GM12878 (cell line): ENCODE measurements around the gene MYO6. TPM values are rescaled to one million over a fixed set of nuclear protein-coding genes. Genes with fewer than 3 reads are reported as not detected.

Experiments used
- ATAC-seq: fragments of 200-7000 bp; cut with Tn5 transposase; 3 replicates; pipeline ENCODE4 v1.9.1; 2020; ENCODE audit warnings: mild to moderate bottlenecking, moderate library complexity
- BruUV-seq: library from RNA; stranded (reverse); fragments of 400-500 nt; replicated peaks from 2 replicates; lab custom pipeline; 2021; lab: Mats Ljungman, UMichigan
- CTCF ChIA-PET: fragments of 300-600 bp; sonication (Branson Sonifier 250); formaldehyde crosslinking; extraction: SDS; loops from one replicate; lab custom pipeline; 2021; ENCODE audit warnings: inconsistent platforms; lab: Yijun Ruan, JAX
- POLR2A ChIA-PET: fragments of 350-600 bp; formaldehyde crosslinking; extraction: SDS; loops from one replicate; lab custom pipeline; 2021; ENCODE audit warnings: inconsistent platforms; lab: Charles Lee
- RAD21 ChIA-PET: fragments of 300-600 bp; sonication (Branson Sonifier 250); formaldehyde crosslinking; loops from one replicate; lab custom pipeline; 2023; ENCODE audit warnings: antibody characterized with exemption; ENCODE audit not compliant: unreplicated experiment; lab: Charles Lee
- SMC1A ChIA-PET: fragments of 300-600 bp; sonication (Branson Sonifier 250); formaldehyde crosslinking; loops from one replicate; lab custom pipeline; 2023; ENCODE audit not compliant: unreplicated experiment, uncharacterized antibody; lab: Charles Lee
- DNase-seq: peaks from one replicate; pipeline ENCODE4 v3.0.0-alpha.2; 2011; ENCODE audit warnings: low read depth, low spot score
- FAIRE-seq: peaks from 3 replicates; lab custom pipeline; 2011; peaks lifted over from hg19 to GRCh38; lab: Jason Lieb, UNC
- H2AFZ ChIP-seq: 2 replicates; pipeline ENCODE4 v1.6.0; 2011; ENCODE audit warnings: low read depth, low read length, control low read depth; ENCODE audit not compliant: control insufficient read depth
- H3K27ac ChIP-seq: 2 replicates; pipeline ENCODE4 v1.5.1; 2011; ENCODE audit warnings: control low read depth; ENCODE audit not compliant: control insufficient read depth, insufficient read depth
- H3K27me3 ChIP-seq, 2 experiments: replicated peaks in 1 of 2; 2 replicates each; pipeline versions ENCODE4 v1.6.0 to v1.6.1; 2011; ENCODE audit warnings: low read length in 1 of 2; ENCODE audit not compliant: control insufficient read depth in 2 of 2, insufficient read depth in 2 of 2
- H3K36me3 ChIP-seq, 2 experiments: 2 replicates each; pipeline ENCODE4 v1.5.1; 2011; ENCODE audit warnings: low read length in 1 of 2; ENCODE audit not compliant: control insufficient read depth in 2 of 2, insufficient read depth in 2 of 2
- H3K4me1 ChIP-seq: 2 replicates; pipeline ENCODE4 v1.6.1; 2011; ENCODE audit warnings: mild to moderate bottlenecking, low read length, moderate library complexity, mixed read lengths; ENCODE audit not compliant: control insufficient read depth, insufficient read depth
- H3K4me2 ChIP-seq: 2 replicates; pipeline ENCODE4 v1.6.0; 2011; ENCODE audit warnings: control low read depth; ENCODE audit not compliant: control insufficient read depth, insufficient read depth
- H3K4me3 ChIP-seq: fragments of 200-600 bp; sonication (generic); 2 replicates; pipeline ENCODE4 v1.5.1; 2016
- H3K79me2 ChIP-seq: 2 replicates; pipeline ENCODE4 v1.6.0; 2011; ENCODE audit warnings: low read length; ENCODE audit not compliant: control insufficient read depth, insufficient read depth
- H3K9ac ChIP-seq: 2 replicates; pipeline ENCODE4 v1.8.0; 2011; ENCODE audit warnings: low read length, control low read depth, mixed read lengths; ENCODE audit not compliant: control insufficient read depth, insufficient read depth
- H3K9me3 ChIP-seq: replicated peaks from 3 replicates; pipeline ENCODE4 v1.5.1; 2011; ENCODE audit warnings: mild to moderate bottlenecking, low read length; ENCODE audit not compliant: control insufficient read depth, insufficient read depth
- H4K20me1 ChIP-seq: 2 replicates; pipeline ENCODE4 v1.6.0; 2011; ENCODE audit not compliant: control insufficient read depth, insufficient read depth
- GABPA ChIP-seq: IDR thresholded peaks from 2 replicates; pipeline ENCODE4 v1.6.1; 2014; ENCODE audit warnings: antibody characterized with exemption, low read depth, mild to moderate bottlenecking, inconsistent platforms
- HSF1 ChIP-seq: fragments of 150-350 bp; IDR thresholded peaks from 2 replicates; pipeline ENCODE4 v1.6.1; 2014; ENCODE audit warnings: mild to moderate bottlenecking, low read depth, low read length
- IKZF1 ChIP-seq: fragments of 450-650 bp; conservative IDR thresholded peaks from 2 replicates; pipeline ENCODE4 v1.6.1; 2017; ENCODE audit warnings: antibody characterized with exemption, mild to moderate bottlenecking
- NFXL1 ChIP-seq: fragments of 450-650 bp; IDR thresholded peaks from 2 replicates; pipeline ENCODE4 v1.6.1; 2017; ENCODE audit warnings: antibody characterized with exemption, mild to moderate bottlenecking, borderline replicate concordance
- NR2C1 ChIP-seq: fragments of 450-650 bp; IDR thresholded peaks from 2 replicates; pipeline ENCODE4 v1.6.1; 2017; ENCODE audit warnings: antibody characterized with exemption, mild to moderate bottlenecking, moderate library complexity
- PBX3 ChIP-seq: IDR thresholded peaks from 2 replicates; pipeline ENCODE4 v1.6.1; 2011; ENCODE audit warnings: mild to moderate bottlenecking, low read depth, low read length, moderate library complexity; ENCODE audit not compliant: insufficient replicate concordance
- SUPT20H ChIP-seq: IDR thresholded peaks from 2 replicates; pipeline ENCODE4 v1.6.1; 2011; ENCODE audit warnings: low read depth, mild to moderate bottlenecking, low read length, moderate library complexity, borderline replicate concordance; ENCODE audit not compliant: control insufficient read depth
- TCF3 ChIP-seq: IDR thresholded peaks from 2 replicates; pipeline ENCODE4 v1.6.1; 2012; ENCODE audit warnings: low read depth, mild to moderate bottlenecking, low read length, borderline replicate concordance; ENCODE audit not compliant: insufficient read depth
- USF1 ChIP-seq: IDR thresholded peaks from 2 replicates; pipeline ENCODE4 v1.6.1; 2011; ENCODE audit warnings: borderline replicate concordance, low read depth, mild to moderate bottlenecking, moderate library complexity, mixed read lengths, low read length; ENCODE audit not compliant: insufficient read depth; ENCODE audit errors: extremely low read length
- ZBTB40 ChIP-seq: fragments of 450-650 bp; IDR thresholded peaks from 2 replicates; pipeline ENCODE4 v1.6.1; 2016; ENCODE audit warnings: mild to moderate bottlenecking, moderate library complexity, borderline replicate concordance
- ZNF24 ChIP-seq: fragments of 450-650 bp; IDR thresholded peaks from 2 replicates; pipeline ENCODE4 v1.6.1; 2017; ENCODE audit warnings: antibody characterized with exemption, mild to moderate bottlenecking
- ZSCAN29 ChIP-seq: fragments of 450-650 bp; IDR thresholded peaks from 2 replicates; pipeline ENCODE4 v1.6.1; 2017; ENCODE audit warnings: mild to moderate bottlenecking, moderate library complexity
- WGBS: methylation state at CpG from one replicate; pipeline ENCODE4 v1.1.6; 2016; ENCODE audit warnings: low lambda C conversion rate; ENCODE audit not compliant: insufficient replicate concordance, insufficient coverage; ENCODE audit errors: missing lambda C conversion rate; 5-methylcytosine and 5-hydroxymethylcytosine counted together
- in situ Hi-C: fragments of 300-500 bp; cut with MboI; formaldehyde crosslinking; loops from 9 replicates; pipeline ENCODE4 v1.14.3; 2018; ENCODE audit warnings: mixed read lengths
- intact Hi-C: fragments of 100-400 bp; cut with micrococcal nuclease; formaldehyde crosslinking; loops from one replicate; pipeline ENCODE4 v1.14.2; 2022; ENCODE audit not compliant: unreplicated experiment
- polyA plus RNA-seq, 11 experiments: library from polyadenylated mRNA; depleted of rRNA in 4 of 11; unstranded in 6 of 11; stranded (reverse) in 5 of 11; fragments of >200 nt; fragmentation: Nextera tagmentation in 4 of 11; fragmentation: Illumina TruSeq in 1 of 11; extraction: Ambion mirVana in 4 of 11; extraction: Trizol in 1 of 11; gene quantifications; 1 replicate in 1 of 11; 2 replicates in 10 of 11; pipeline versions ENCODE4 v1.2.1 to v1.2.3, GENCODE V29; 2011 to 2016; ENCODE audit warnings: inconsistent platforms in 2 of 11, missing spikeins in 2 of 11, low read depth in 1 of 11
- total RNA-seq, 4 experiments: library from RNA; depleted of rRNA in 3 of 4; stranded (reverse); fragments of >200 nt in 3 of 4; fragmentation: Illumina TruSeq in 1 of 4; extraction: Trizol in 1 of 4; gene quantifications; 2 replicates each; pipeline versions ENCODE4 v1.2.1 to v1.2.3, GENCODE V29; 2013 to 2021

MYO6 gene
- total and polyA plus RNA-seq, 10 of the 15 experiments (the other 5 are each of a cell fraction or from before 2014, with no cell fraction given), result 7.9 to 30.4 (median 16.8) TPM

GRCh38 chr6:75834447-75834846, 85.4 kb downstream of the MYO6 start (continued):
- no peak for TF ChIP-seq SUPT20H

GRCh38 chr6:75842191-75842590, 93.2 kb downstream of the MYO6 start:
- 55% methylated on average over 4 of the region's 4 CpGs for WGBS
- no TSS peak for BruUV-seq
- no peak for ATAC-seq
- in situ Hi-C loops, result no loop called here
- SMC1A ChIA-PET, result interaction anchor here (0.6 to 1.1 kb wide), 4 partner anchors 9 to 77 kb away, joined by 3 to 5 read pairs (median 4); no protein-coding TSS in a partner anchor
- POLR2A ChIA-PET, result no interaction called here
- RAD21 ChIA-PET, result interaction anchor here (1.6 kb wide), 1 partner anchor 51 kb away, joined by 4 read pairs; no protein-coding TSS in a partner anchor
- Histone ChIP-seq H3K4me3 (no peak overlapping the region), H3K27ac (no peak overlapping the region), H4K20me1 (no peaks in the 10 kb centered on the region), H3K27me3 (no peaks in the 10 kb centered on the region), H2AFZ (no peak overlapping the region), H3K4me2 (no peak overlapping the region), H3K9me3 (no peaks in the 10 kb centered on the region), H3K4me1 (no peaks in the 10 kb centered on the region), H3K36me3 (no peaks in the 10 kb centered on the region; a peak in 1 of 4 replicates), H3K79me2 (no peaks in the 10 kb centered on the region), H3K9ac (no peak overlapping the region)
- no peak for FAIRE-seq
- DNase-seq, result no peak
- intact Hi-C loops, result no loop called here
- CTCF ChIA-PET, result interaction anchor here (1.5 to 2.3 kb wide), 3 partner anchors 10 to 52 kb away, joined by 3 to 6 read pairs (median 4); no protein-coding TSS in a partner anchor
- TF ChIP-seq USF1 (no peak), NFXL1 (no peak), ZNF24 (no peak), NR2C1 (no peak), IKZF1 (no peak), ZSCAN29 (no peak), TCF3 (no peak), HSF1 (no peak), PBX3 (no peak), GABPA (no peak), ZBTB40 (no peak)
